K562 treated with DMSO at 1 percent for 4 hours (cell line): ENCODE results near the gene LRRC73. TPM values are rescaled to one million over a fixed set of nuclear protein-coding genes. Genes with fewer than 3 reads are reported as not detected.

Experiments used
- total RNA-seq: library from RNA; unstranded; fragments of 300-600 nt; gene quantifications from 2 replicates; pipeline ENCODE4 v1.2.3, GENCODE V29; 2022; ENCODE audit not compliant: insufficient read depth

Gene LRRC73
- total RNA-seq, result not detected in 2 replicates

GRCh38 chr6:43509984-43510826, at the start of gene LRRC73:
Gene LRRC73 (minus strand): TSS chr6:43510346. CDS start chr6:43509785, 561 bp downstream.

GRCh38 chr6:43516697-43517504, 6.8 kb upstream of the LRRC73 start, which contains the start of the genes POLR1C and YIPF3:
Gene POLR1C (plus strand): TSS chr6:43517089. CDS start chr6:43517110, 21 bp downstream.
Gene YIPF3 (minus strand): TSS chr6:43516926. CDS start chr6:43516807, 119 bp downstream.

GRCh38 chr6:43477235-43478007, 32.7 kb downstream of the LRRC73 start, which contains the start of gene TJAP1:
Gene TJAP1 (plus strand): TSS chr6:43477570. CDS start chr6:43499002, 21,432 bp downstream.

Other genes with a start within 250 kb of the LRRC73 start
- not detected in 2 replicates for gene SLC22A7, start 212.1 kb downstream of the LRRC73 start, total RNA-seq
- gene CRIP3, start 201.5 kb downstream of the LRRC73 start, total RNA-seq, result not detected in 2 replicates
- gene ZNF318, start 140.7 kb downstream of the LRRC73 start, total RNA-seq, result 13.0 and 16.6 TPM in 2 replicates
- 11.9 and 15.4 TPM in 2 replicates for gene ABCC10, start 82.8 kb downstream of the LRRC73 start, total RNA-seq
- gene DLK2, start 54.8 kb downstream of the LRRC73 start, total RNA-seq, result 0.84 TPM in 1 of 2 replicates, not detected in the other
- gene TJAP1, start 32.8 kb downstream of the LRRC73 start, total RNA-seq, result 40.5 and 45.9 TPM in 2 replicates
- 136 and 148 TPM in 2 replicates for gene YIPF3, start 6.6 kb upstream of the LRRC73 start, total RNA-seq
- 47.9 and 51.3 TPM in 2 replicates for gene POLR1C, start 6.7 kb upstream of the LRRC73 start, total RNA-seq
- gene XPO5, start 65.7 kb upstream of the LRRC73 start, total RNA-seq, result 54.7 and 66.2 TPM in 2 replicates
- gene POLH, start 65.8 kb upstream of the LRRC73 start, total RNA-seq, result 20.0 and 22.6 TPM in 2 replicates
- gene GTPBP2, start 118.9 kb upstream of the LRRC73 start, total RNA-seq, result 122 and 156 TPM in 2 replicates
- gene MAD2L1BP, start 125.5 kb upstream of the LRRC73 start, total RNA-seq, result 64.2 and 69.6 TPM in 2 replicates
- 0.91 TPM in 1 of 2 replicates, not detected in the other for gene RSPH9, start 134.7 kb upstream of the LRRC73 start, total RNA-seq
- 98.5 and 99.2 TPM in 2 replicates for gene MRPS18A, start 177.4 kb upstream of the LRRC73 start, total RNA-seq